ENCODE results near the gene PLEKHD1. TPM values are rescaled to one million over a fixed set of nuclear protein-coding genes. Genes with fewer than 3 reads are reported as not detected.

The PLEKHD1 gene
- total and polyA plus RNA-seq, 9 of the 15 experiments (the other 6 are each of a cell fraction or from before 2014, with no cell fraction given): not detected

GRCh38 chr14:69500096-69500495 is 15.6 kb downstream of the PLEKHD1 start (continued):
- TF ChIP-seq ZNF232 (CRISPR knock-in tag; IDR thresholded peaks at IDR 0.05): no peak
- no peak for TF ChIP-seq ZBTB12 (CRISPR knock-in tag; IDR thresholded peaks at IDR 0.05)
- TF ChIP-seq PREB (CRISPR knock-in tag; IDR thresholded peaks at IDR 0.05): no peak
- no peak for TF ChIP-seq MTA3 (IDR thresholded peaks at IDR 0.05; ENCODE audit: borderline replicate concordance)
- TF ChIP-seq CHD1 (IDR thresholded peaks at IDR 0.05; ENCODE audit: low read length): no peak

GRCh38 chr14:69500736-69501135 is 16.2 kb downstream of the PLEKHD1 start:
- Histone ChIP-seq H3K9ac (ENCODE audit: insufficient read depth in 1 of 2, low read depth in 2 of 2, low read length in 2 of 2) (no peak overlapping the region), H3K9me3 (replicated peaks; ENCODE audit: control insufficient read depth, insufficient read depth, low read depth, low read length) (no peaks in the 10 kb centered on the region), H3K27ac (ENCODE audit: extremely low read depth, low read depth, low read length) (no peak overlapping the region), H4K20me1 (replicated peaks; ENCODE audit: control insufficient read depth, insufficient read depth, low read length) (no peaks in the 10 kb centered on the region; the same call in 1 of the 2 replicates), H3K36me3 (ENCODE audit: control insufficient read depth, insufficient read depth, low read length) (no peaks in the 10 kb centered on the region), H2AFZ (ENCODE audit: low read depth, low read length) (no peak overlapping the region), H3K79me2 (ENCODE audit: control insufficient read depth, insufficient read depth, low read length) (no peaks in the 10 kb centered on the region), H3K4me1 (replicated peaks in 1 of 2; ENCODE audit: control insufficient read depth in 2 of 2, insufficient read depth in 2 of 2, low read length in 2 of 2) (no peaks in the 10 kb centered on the region), H3K4me2 (ENCODE audit: insufficient read depth, low read length) (no peak overlapping the region), H3K9me1 (ENCODE audit: control insufficient read depth, insufficient read depth, low read length) (no peaks in the 10 kb centered on the region), H3K4me3 (no peak overlapping the region), H3K27me3 (ENCODE audit: control insufficient read depth in 2 of 2, insufficient read depth in 2 of 2, low read length in 2 of 2) (peaks cover 0 to 22% of the 10 kb centered on the region in 2 experiments; a peak in 2 of 5 replicates)
- no peak for TF ChIP-seq ZNF668 (CRISPR knock-in tag; IDR thresholded peaks at IDR 0.05)
- TF ChIP-seq KLF1 (tag; IDR thresholded peaks at IDR 0.05): no peak
- TF ChIP-seq ATF1 (CRISPR knock-in tag; IDR thresholded peaks at IDR 0.05): no peak
- TF ChIP-seq ATF1 (tag; IDR thresholded peaks at IDR 0.05): no peak
- TF ChIP-seq ILF3 (IDR thresholded peaks at IDR 0.05; ENCODE audit: borderline replicate concordance): no peak
- 7% methylated on average over 3 of the region's 4 CpGs for WGBS (ENCODE audit: insufficient coverage, low coverage, missing lambda C conversion rate)
- FAIRE-seq (no peak), ATAC-seq (no peak), DNase-seq (ENCODE audit: extremely low read depth in 1 of 4, low spot score in 3 of 4) (no peak)
- ChIA-PET POLR2A (no interaction called here), CTCF (ENCODE audit: low intra/inter-chr PET ratio) (no interaction called here)
- intact Hi-C loops (cut with micrococcal nuclease): no loop called here
- no TSS peak for BruUV-seq (replicated peaks)
- in situ Hi-C loops (cut with MboI): no loop called here

All from K562 (cell line).